GM19324 (cell line): ENCODE data around the gene SBK1.

Experiments used
- ATAC-seq: cut with Tn5 transposase; IDR thresholded peaks from one replicate; pipeline ENCODE4 v1.9.1; 2021; ENCODE audit warnings: mild to moderate bottlenecking, moderate library complexity; ENCODE audit not compliant: unreplicated experiment, low FRiP score

The SBK1 gene

DNA sequence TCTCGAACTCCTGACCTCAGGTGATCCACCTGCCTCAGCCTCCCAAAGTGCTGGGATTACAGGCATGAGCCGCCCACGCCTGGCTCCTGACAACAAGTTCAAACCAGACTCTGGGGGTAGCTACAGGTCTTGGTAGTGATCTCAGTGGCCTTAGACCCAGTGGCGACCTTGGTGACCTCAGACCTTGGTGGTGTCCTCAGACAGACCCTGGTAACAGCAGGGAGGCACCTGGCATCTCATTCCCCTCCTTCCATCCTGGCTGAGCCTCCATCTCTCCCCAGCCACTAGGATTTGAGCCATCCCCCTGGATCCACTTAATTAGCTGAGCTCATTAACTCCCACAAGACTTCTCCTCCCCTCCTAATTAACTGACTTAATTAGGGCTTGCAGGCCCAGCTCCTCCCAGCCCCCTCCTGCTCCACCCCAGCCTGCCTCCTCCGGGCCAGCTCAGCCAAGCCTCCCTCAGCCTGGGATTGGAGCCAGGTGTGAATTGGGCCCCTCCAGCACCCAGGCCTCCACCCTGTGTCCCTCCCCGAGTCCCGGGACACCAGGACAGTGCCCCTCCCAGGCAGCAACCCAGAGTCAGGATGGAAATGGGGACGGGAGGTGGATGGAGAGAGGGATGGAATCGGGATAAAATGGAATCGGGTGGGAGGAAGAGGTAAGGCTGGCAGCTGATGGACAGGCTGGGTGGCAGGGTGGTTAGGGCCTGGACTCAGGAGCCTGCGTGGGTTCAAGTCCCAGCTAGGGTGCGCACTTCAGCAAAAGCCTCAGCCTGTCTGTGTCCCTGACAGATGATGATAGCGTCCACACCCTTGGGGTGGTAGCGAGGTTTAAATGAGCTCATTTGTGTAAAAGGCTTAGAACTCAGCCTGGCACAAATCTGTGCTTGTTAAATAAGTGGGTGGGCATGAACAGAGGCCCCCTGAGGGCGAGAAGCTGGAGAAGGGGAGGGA is 11.2 kb upstream of the SBK1 start:
- ATAC-seq: no peak

DNA sequence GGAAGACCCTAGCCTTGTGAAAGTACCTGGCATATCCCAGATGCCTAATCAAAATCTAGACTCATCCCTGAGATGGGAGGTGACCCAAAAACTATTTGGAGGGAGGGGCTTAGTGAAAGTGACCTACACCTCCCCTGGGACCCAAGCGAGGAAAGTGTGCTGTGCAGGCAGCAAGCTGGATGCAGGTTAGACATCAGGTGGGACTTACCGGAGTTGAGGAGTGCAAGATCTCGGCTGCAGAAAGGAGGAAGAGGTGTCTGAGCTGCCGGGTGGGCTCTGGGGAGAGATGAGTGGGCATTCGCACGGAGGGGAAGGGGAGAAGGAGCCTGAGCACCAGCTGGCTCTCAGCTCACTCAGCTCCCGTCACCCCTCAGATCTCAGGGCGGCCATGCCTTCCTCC is 10.3 kb upstream of the SBK1 start:
- ATAC-seq: no peak

DNA sequence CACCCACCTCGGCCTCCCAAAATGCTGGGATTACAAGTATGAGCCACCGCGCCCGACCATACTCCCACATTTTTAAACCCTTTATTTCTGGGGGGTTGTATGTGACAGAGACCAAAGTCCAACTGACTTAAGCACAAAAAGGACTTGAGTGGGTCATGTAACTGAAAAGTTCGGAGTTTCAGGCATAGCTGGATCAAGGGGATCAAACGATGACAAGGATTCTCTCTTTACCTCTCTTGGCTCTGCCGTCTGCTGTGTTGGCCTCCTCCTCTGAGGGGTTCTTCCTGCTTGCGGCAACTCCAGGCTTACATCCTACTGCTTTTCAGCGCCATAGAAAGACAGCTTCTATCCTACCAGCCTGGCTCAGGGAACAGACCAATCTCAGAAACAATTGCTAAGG is 9.2 kb upstream of the SBK1 start:
- no peak for ATAC-seq

DNA sequence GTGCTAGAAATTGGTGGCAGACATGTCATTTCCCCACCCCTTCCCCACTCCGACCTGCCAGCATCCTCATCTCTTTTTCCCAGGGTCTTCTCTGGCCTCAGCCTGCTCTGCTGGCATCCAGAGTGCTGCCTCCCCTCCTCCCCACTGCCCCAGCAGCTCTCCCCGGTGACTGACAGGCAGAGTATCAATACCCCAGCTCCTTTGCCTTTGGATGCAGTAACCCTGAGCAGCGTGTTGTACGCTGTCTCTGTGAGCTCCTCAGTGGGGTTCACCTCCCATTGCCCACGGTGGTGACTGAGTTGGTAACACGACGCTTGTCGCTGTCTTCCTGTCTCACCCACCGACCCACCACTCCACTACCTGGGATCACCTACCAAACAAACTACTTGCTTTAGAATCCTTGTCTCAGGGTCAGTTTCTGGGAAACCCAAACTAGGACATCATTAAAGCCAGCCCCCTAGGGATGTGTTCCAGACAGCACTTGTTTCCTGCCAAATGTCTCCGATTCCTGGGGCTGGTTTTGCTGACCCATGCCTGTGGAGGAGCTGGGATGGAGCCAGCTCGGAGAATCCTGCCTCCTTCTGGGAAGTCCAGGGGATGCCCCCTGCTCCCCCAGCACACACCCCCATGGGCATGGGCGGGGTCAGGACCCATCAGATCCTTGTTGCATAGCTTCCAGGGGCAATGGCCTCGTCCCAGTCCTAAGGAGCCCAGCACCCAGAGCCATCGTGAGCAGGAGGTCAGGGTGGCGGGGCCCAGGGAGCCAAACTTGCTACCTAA is 8.3 kb upstream of the SBK1 start:
- ATAC-seq: no peak

DNA sequence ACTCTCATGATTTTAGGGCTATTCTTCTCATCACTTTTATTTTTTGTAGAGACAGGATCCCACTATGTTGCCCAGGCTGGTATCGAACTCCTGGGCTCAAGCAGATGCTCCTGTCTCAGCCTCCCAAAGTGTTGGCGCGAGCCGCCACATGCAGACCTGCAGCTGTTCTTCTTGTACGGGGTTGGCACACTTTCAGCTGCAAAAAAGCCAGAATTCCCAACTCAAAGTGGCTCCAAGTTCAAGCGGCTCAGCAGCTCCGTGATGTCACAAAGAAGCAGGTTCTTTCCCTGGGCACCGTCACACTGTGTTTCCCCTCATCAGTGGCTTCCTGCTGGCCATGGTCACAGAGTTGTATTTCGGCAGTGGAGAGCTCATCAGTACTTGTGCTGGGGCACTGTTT is 6.7 kb upstream of the SBK1 start:
- ATAC-seq: no peak

DNA sequence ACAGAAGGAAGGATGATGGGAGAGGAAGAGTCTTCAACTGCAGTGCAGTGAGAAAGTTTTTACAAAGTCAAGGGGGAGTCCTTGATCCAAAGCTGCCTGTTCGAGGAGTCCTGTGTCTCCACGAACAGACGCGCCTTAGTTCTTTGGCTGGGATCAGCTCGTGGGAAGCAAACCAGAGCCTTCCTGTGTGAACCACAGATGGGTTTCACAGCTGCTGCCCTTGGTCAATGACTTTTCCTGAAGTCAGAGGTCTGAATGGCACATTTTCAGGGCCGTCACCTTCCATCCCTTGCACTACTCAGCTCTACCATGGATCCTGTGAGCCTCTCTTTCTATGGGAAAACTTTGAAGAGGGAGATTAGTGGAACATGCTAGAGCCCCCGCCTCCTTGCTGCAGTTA is 4.2 kb upstream of the SBK1 start:
- ATAC-seq: no peak

DNA sequence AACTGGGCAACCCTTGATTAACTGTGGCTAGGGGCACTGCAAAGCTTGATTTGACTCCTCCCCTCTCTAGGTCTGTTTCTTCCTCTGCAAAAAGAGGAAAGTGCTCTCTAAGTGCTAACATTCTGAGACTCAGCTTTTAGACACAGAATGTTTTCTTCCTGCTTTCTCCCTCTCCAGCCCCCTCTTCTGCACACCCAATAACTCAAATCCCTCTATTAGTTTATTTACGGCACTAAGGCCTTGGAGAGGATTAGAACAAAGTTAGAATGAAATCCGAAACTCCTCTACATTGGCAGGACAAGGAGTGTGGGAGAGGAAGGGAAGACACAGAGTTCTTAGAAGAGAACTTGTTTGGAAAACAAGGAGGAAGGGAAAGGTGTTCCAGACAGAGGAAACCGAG is 3.3 kb upstream of the SBK1 start:
- ATAC-seq: no peak

DNA sequence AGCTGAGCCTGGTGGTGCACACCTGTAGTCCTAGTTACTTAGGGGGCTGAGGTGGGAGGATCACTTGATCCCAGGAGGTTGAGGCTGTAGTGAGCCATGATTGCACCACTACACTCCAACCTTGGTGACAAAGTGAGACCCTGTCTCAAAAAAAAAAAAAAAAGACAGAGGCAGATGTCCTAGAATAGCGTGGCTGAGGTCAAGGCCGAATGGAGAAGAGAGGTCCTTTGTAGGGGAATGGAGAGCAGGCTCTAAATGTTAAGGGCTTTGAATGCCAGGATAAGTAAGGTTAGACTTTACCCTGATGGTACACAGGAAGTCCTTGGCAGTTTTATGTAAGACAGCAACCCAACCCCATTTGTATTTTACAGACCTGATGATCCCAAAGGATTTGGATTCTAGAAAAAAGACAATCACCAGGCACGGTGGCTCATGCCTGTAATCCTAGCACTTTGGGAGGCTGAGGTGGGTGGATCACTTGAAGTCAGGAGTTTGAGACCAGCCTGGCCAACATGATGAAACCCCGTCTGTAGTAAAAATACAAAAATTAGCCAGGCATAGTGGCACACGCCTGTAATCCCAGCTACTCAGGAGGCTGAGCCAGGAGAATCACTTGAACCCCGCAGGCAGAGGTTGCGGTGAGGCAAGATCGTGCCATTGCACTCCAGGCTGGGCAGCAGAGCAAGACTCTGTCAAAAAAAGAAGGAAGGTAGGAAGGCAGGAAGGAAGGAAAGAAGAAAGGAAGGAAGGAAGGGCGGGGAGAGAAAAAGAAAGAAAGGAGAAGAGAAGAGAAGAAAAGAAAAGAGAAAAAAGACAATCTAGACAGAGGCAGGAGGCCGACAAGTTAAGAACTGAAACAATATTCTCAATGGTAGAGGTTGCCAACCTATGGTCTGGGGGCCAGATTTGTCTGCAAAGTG is 2.1 kb upstream of the SBK1 start:
- ATAC-seq: no peak

DNA sequence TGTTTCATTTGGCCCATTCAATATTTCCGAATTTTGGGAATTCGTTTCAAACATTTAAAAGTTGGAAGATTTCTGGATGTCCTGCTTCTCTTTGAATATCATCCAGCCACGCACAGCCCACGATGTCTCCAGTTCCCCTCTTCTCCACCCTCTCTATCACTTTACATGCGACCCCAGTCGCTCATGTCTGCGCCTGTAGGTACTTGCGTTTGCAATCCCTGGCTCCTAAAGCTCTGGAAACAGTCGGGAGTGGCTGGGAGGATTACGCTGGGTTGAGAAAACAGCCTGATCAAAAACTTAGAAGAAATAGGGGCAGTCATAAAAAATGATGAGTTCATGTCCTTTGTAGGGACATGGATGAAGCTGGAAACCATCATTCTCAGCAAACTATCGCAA is 1.5 kb upstream of the SBK1 start:
- no peak for ATAC-seq

DNA sequence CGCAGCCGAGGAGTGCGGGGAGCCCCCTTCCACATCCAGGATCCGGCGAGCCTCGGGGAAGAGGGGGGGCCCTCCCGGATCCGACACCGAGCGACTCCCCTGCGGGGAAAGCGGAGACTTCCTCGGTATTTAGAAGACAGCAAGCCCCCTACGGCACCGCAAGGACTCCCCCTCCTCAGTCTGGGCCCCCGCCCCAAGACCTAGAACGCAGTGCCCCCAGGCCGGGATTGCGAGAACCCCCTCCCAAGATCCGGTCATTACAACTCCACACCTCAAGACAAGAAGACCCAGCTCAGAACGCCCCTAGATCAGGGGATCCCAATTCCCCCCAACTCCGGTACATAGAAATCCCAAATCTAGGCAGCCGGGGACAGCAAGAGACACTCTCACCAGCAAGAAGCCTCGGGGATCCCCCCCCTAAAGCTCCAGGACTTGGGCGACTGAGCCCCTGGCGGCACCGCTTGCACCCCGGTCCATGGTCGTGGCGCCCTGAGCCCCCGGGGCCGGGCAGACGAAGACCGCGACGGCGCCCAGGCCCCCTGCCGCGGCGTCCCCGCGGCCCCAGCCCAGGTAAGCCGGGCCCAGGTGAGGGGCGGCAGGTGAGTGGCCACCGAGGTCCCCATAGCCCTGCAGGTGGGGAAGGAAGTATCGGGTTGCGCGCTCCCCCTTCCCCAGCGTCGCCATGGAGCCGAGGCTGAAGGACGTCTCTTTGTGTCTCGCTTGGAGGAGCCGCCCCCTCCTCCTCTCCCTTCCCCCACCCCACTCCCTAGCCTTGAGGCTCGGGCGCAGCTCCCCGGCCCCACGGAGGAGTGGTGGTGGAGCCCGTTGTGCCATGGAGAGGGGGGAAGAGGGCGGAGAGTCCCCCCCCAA is 641 bp downstream of the SBK1 start:
- ATAC-seq: no peak

DNA sequence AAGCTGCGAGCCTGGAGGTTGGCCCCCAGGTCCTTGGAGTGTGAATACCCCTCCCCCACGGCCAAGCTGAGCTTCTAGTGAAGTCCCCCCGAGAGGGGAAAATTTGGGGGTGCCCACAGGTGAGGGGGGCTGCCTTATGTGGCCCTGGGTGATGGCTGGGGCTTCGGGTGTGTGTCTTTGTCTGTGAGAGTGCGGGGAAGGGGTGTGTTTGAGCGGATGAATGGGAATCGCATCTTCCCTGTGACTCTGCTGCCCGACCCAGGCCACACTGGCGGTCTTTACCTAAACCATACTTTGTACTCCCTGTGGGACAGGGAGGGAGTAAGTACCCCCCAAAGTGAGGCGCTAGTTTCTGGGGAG is 1.3 kb downstream of the SBK1 start:
- no peak for ATAC-seq

DNA sequence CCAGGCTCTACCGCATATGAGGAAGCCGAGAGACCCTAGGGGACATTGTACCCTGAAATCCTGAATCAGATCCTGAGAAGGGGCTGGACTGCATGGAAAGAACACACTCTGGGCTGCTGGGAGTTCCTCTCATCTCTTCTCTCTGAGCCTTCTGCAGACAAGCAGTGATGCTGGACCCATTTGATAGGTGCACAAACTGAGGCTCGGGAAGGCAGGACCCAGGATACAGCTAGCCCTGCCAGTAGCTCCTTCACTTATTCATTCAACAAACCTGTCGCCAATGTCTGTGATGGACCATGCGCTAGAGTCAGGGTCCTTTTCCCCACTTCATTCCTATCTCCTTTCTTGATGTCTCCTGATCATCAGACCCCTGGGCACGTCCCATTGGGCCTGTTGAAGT is 1.9 kb downstream of the SBK1 start:
- no peak for ATAC-seq

DNA sequence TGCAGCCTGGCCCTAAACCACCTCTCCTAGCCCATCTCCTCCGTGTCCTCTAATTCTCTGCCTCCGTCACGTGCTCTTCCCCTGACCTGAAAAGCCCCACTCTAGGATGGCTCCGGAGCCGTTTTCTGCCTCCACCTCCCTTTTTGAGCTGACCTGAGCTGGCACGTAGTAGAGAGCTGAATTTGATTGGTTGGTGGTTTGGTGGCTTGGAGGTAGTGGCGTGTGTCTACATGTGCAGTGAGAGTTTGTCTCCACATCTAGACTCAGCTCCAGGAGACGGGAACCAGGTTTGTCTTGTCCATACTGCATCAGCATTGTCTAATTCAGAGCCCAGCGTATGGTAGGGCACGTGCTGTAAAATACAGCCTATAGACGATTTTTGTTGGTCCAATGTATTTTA is 3.0 kb downstream of the SBK1 start:
- no peak for ATAC-seq

DNA sequence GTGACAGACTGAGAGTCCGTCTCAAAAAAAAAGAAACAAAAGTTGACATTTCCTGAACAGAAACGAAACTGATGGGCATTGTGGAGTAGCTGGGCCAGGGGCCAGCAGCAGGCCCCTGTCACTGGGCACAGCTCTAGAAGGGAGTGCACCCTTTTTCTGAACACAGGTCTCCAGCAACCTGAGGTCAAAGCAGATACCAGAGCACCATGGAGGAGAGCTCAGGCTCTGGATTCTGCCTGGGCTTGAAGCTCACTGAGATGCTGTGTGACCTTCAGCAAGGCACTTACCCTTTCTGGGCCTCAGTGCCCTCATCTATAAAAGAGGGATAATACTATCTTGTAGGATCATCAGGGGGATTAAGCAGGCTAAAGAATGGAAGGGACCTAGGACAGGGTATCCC is 5.0 kb downstream of the SBK1 start:
- no peak for ATAC-seq

DNA sequence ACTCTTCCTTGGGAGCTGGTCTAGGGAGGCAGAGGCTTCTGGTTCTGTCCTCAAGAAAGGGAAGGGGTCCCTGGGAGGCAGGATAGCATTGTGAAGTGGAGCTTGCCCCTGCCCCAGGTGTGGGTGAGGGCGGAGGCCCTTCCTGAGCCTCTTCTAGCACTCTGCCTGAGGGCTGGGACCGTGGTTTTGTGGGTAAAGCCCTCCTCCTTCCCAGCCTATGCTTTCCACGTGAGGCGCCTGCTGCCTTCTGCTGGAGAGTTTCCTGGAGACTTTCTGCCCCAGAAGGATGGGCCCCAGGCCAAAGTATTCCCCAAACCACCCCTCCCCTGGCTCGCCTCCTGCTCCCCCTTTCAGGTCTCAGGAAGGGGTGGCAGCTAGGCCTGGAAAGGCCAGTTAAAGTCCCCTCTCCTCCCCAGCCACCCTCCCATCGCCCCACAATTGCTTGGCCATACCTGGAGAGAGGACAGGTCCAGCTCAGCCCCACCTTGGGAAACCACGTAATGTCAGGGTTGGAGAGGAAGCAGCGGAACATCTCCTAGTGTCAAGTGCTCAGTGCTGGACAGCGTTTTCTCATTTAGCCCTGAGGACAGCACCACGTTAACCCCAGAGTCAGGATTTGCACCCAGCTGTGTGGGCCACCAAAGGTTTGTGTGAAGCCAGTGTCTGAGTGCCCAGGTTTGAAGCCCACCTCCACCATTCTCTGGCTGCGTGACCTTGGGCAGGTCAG is 5.6 kb downstream of the SBK1 start:
- no peak for ATAC-seq

DNA sequence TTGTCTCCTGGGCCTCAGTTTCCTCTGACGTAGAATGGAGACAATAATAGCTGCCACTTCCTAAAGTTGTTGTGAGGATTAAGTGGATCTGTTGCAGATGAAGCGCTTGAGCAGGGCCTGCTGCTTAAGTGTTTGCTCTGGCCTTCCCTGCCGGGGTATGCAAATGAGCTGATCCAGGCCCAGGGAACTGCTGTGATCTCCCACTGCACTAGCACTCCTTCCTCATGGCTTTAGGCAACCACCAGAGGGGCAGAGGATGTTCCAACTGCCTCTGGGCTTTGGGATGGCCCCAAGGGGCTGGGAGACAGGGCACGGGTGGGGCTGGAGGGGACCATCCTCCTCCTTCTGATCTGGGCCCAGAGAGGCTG is 6.2 kb downstream of the SBK1 start:
- no peak for ATAC-seq

DNA sequence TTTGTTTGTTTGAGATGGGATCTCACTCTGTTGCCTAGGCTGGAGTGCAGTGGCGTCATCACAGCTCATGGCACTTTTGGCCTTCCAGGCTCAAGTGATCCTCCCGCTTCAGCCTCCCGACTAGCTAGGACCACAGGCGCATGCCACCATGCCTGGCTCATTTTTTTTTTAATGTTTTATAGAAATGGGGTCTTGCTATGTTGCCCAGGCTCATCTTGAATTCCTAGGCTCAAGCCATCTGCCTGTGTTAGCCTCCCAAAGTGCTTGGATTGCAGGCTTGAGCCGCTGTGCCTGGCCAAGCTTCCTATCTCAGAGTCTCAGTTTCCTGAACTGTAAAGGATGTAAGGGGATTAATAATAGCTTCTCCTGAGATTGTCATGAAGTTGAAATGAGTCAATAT is 8.0 kb downstream of the SBK1 start:
- ATAC-seq: no peak

DNA sequence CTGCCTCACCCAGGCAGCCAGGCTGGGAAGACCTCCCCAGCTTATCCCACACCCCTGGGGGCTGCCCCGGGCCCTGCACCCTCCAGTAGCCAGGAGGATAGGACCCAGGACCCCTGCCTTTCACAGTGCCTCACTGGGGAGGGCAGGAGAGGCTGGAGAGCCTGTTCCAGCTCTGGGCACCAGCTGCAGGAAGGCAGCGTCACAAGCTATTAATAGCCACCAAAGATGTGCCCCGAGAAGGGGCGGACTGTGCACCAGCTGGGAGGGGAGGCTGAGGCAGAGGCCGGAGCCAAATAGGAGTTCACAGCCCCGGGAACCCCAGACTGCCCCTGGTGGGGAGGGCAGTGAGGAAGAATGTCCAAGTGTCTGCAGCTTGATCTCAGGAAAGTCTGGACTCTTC is 8.8 kb downstream of the SBK1 start:
- ATAC-seq: no peak

DNA sequence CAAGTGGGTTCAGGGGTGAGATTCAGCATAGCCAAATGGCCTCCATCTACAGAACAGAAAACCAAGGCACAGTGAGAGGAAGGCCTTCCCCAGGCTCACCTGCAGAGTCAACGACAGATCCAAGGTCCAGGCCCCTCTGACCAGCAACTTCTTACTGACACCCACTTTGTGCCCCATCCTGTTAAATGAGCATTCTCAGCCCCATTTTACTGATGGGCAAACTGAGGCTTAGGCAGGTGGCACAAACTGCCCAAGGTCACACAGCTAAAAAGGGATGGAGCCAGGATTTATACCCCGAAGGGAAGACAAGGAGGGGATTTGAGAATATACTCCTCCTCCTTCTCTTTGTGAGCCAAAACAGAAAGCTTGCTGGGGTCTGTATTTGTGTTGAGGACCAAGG is 9.3 kb downstream of the SBK1 start:
- ATAC-seq: no peak
